Left ventricle myocardium inferior (tissue), 1 donor: ENCODE results near the gene F2RL2. TPM values are rescaled to one million over a fixed set of nuclear protein-coding genes. Genes with fewer than 3 reads are reported as not detected.

Source experiments
- DNase-seq: peaks from one replicate; pipeline ENCODE4 v3.0.0-alpha.2; 2020
- H3K27ac ChIP-seq: fragments of 200-600 bp; replicated peaks from 2 replicates; pipeline ENCODE4 v1.8.0; 2021
- H3K27me3 ChIP-seq: fragments of 200-600 bp; 2 replicates; pipeline ENCODE4 v1.8.0; 2021; ENCODE audit warnings: low read depth
- H3K36me3 ChIP-seq: fragments of 200-600 bp; 2 replicates; pipeline ENCODE4 v1.8.0; 2021
- H3K4me1 ChIP-seq: fragments of 200-600 bp; 2 replicates; pipeline ENCODE4 v1.8.0; 2021
- H3K4me3 ChIP-seq: fragments of 200-600 bp; 2 replicates; pipeline ENCODE4 v1.8.0; 2021; ENCODE audit warnings: mild to moderate bottlenecking, moderate library complexity
- H3K9me3 ChIP-seq: fragments of 200-600 bp; replicated peaks from 2 replicates; pipeline ENCODE4 v1.8.0; 2021
- intact Hi-C: fragments of 100-400 bp; cut with micrococcal nuclease; formaldehyde crosslinking; loops from one replicate; pipeline ENCODE4 v1.11.0; 2022
- total RNA-seq: library from RNA; stranded (reverse); fragmentation: NEBNext Ultra II Directional; extraction: Animal tissue kit (Norgen Biotek cat#: 25700); gene quantifications from one replicate; pipeline ENCODE4 v1.2.1, GENCODE V29; 2021
- TF ChIP-seq, protein P1 (sequence below): fragments of 200-600 bp; IDR thresholded peaks from 2 replicates; pipeline ENCODE4 v1.8.0; 2021; ENCODE audit warnings: antibody characterized with exemption, mild to moderate bottlenecking, borderline replicate concordance
- donor health status: DM: no; HTN: yes; CAD: no; lungs with severe emphysema.

The F2RL2 gene
- total RNA-seq, 1 donor from 2014 or later = 0.22 TPM

- Histone ChIP-seq H3K4me3 (no peak overlapping the region), H3K27me3 (peaks cover 16% of the 10 kb centered on the region), H3K4me1 (no peaks in the 10 kb centered on the region), H3K27ac (no peak overlapping the region), H3K36me3 (no peaks in the 10 kb centered on the region), H3K9me3 (no peaks in the 10 kb centered on the region)
- DNase-seq = no peak
- intact Hi-C loops = no loop called here
- TF ChIP-seq, protein P1, sequence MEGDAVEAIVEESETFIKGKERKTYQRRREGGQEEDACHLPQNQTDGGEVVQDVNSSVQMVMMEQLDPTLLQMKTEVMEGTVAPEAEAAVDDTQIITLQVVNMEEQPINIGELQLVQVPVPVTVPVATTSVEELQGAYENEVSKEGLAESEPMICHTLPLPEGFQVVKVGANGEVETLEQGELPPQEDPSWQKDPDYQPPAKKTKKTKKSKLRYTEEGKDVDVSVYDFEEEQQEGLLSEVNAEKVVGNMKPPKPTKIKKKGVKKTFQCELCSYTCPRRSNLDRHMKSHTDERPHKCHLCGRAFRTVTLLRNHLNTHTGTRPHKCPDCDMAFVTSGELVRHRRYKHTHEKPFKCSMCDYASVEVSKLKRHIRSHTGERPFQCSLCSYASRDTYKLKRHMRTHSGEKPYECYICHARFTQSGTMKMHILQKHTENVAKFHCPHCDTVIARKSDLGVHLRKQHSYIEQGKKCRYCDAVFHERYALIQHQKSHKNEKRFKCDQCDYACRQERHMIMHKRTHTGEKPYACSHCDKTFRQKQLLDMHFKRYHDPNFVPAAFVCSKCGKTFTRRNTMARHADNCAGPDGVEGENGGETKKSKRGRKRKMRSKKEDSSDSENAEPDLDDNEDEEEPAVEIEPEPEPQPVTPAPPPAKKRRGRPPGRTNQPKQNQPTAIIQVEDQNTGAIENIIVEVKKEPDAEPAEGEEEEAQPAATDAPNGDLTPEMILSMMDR = no peak
These were observed 40.7 kb downstream of the F2RL2 start for GRCh38 chr5:76582230-76583162.

DNA sequence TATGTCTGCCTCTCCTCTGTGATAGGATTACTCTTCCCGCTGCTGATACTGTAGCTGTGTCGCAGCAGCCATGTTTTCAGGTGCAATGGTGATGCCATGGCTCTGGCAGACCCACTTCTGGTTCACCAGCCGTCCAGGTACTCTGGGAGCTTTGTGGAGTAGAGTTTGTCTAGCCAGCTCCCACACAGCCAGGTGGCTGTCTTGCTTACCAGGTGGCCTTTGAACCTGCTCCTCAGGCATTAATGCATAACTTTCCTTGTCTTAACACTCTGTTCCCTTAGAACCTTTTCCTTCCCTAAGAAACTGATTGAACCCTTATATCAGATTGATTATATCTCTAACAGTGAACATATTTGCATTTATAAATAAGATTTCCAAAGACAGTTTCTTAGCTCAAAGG, 42.2 kb downstream of the F2RL2 start:
- no peaks in the 10 kb centered on the region for H3K9me3 ChIP-seq
- intact Hi-C loops = no loop called here
- H3K27ac ChIP-seq = no peak overlapping the region
- no peak for DNase-seq
- H3K27me3 ChIP-seq = peaks cover 12% of the 10 kb centered on the region
- no peak overlapping the region for H3K4me3 ChIP-seq
- no peaks in the 10 kb centered on the region for H3K36me3 ChIP-seq
- no peaks in the 10 kb centered on the region for H3K4me1 ChIP-seq
- TF ChIP-seq, protein P1 = no peak

- Histone ChIP-seq H3K4me1 (no peaks in the 10 kb centered on the region), H3K36me3 (no peaks in the 10 kb centered on the region), H3K9me3 (no peaks in the 10 kb centered on the region), H3K4me3 (no peak overlapping the region), H3K27ac (no peak overlapping the region), H3K27me3 (peaks cover 12% of the 10 kb centered on the region)
- TF ChIP-seq, protein P1 = no peak
- no peak for DNase-seq
- intact Hi-C loops = no loop called here
These were observed 43.9 kb downstream of the F2RL2 start for GRCh38 chr5:76579166-76579937.

GRCh38 chr5:76576996-76577395, 46.2 kb downstream of the F2RL2 start:
- Histone ChIP-seq H3K36me3 (no peaks in the 10 kb centered on the region), H3K27ac (no peak overlapping the region), H3K4me1 (no peaks in the 10 kb centered on the region), H3K27me3 (peaks cover 9% of the 10 kb centered on the region), H3K4me3 (no peak overlapping the region), H3K9me3 (no peaks in the 10 kb centered on the region)
- intact Hi-C loops = no loop called here
- TF ChIP-seq, protein P1 = no peak
- no peak for DNase-seq

DNA sequence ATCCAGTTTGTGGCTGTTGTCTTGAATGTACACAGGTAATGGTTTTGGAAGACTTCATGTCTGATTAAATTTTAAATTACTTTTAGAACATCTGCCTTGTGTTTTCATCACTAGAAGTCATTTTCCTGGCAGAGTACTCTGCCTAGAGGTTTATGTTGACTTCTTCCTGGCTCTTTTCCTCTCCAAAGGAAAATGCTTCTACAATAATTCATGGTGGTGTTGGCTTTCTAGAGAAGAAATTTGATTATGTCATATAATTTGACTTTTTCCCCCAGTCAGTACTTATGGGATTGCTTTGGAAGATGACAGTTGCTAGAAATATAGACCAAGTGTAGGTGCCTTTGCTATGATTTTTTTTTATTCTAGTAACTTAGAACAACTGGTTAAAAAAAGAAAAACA, 46.8 kb downstream of the F2RL2 start:
- TF ChIP-seq, protein P1 = no peak
- intact Hi-C loops = no loop called here
- Histone ChIP-seq H3K27me3 (peaks cover 9% of the 10 kb centered on the region), H3K27ac (no peak overlapping the region), H3K9me3 (no peaks in the 10 kb centered on the region), H3K4me3 (no peak overlapping the region), H3K4me1 (no peaks in the 10 kb centered on the region), H3K36me3 (no peaks in the 10 kb centered on the region)
- no peak for DNase-seq
